ENCODE data around the gene SLC6A2. TPM values are rescaled to one million over a fixed set of nuclear protein-coding genes. Genes with fewer than 3 reads are reported as not detected.

SLC6A2 gene
- total and polyA plus RNA-seq, 7 donors, result 0.10 to 0.14 TPM; not detected in 5

DNA sequence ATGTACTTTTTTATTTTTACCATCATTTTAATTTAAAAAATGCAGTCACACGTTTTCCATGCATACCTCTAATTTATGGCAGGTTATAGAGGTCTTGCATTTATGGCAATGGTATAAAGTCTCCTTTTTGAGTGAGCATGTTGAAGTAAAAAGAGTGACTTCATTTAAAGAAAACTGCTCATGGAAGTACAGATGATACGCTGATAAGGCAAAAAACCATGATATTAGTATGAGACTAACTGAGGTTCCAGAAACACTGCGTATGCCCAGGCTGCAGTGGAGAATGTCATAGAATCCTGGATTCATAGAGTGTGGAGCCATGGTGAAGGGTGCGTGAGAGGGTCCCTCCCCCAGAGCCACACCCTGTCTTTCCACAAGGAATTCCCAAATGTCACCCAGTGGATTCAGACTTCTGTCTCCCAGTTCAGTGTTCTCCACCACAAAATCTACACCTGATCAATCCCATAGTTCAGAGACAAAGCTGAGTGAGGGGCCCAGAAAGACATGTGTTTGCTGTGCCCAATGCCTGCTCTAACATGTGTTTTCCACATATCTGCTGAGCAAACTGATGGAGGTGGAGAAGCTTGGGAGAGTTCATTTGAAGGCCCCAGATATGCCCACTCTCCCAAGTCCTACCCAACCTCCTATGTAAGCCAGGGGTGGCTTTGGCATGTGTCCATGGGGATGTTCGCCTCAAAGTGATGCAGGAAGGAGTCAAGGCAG lies 69.4 kb downstream of the SLC6A2 start:
- no peak for DNase-seq
- no peak overlapping the region for H3K27ac ChIP-seq
- WGBS, 2 donors, result 68 to 70% methylated on average over 5 of the region's 5 CpGs
- no peaks in the 10 kb centered on the region for H3K36me3 ChIP-seq
- no peaks in the 10 kb centered on the region for H3K4me1 ChIP-seq
- no peaks in the 10 kb centered on the region for H3K27me3 ChIP-seq
- intact Hi-C loops (cut with DNase I), result no loop called here
- TF ChIP-seq POLR2A (IDR thresholded peaks at IDR 0.05) (no peak), CTCF (IDR thresholded peaks at IDR 0.05) (no peak), EP300 (IDR thresholded peaks at IDR 0.05) (no peak), POLR2AphosphoS5 (IDR thresholded peaks at IDR 0.05) (no peak)
- H3K4me3 ChIP-seq, result no peak overlapping the region
- no peaks in the 10 kb centered on the region for H3K9me3 ChIP-seq

DNA sequence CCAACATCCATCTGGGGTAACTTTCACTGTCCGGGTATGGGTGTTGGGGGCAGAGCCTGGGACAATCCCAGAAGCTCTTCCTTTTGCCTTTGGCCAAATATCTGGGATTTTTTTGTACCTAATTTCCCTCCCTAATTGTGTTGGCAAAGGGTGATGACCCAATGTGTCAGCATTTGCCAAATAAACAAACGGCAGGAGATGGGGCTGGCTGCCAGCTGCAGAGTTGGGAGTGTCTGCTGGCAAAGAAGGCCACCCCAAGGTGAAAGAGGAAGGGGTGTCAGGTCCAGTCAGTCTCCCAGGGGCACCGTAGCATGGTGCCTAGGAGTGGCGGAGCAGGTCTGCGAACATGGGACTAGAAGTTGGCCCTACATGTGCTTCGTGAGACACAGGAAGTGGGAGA lies 73.0 kb downstream of the SLC6A2 start:
- Histone ChIP-seq H3K9me3 (no peaks in the 10 kb centered on the region), H3K4me3 (no peak overlapping the region), H3K27ac (no peak overlapping the region), H3K36me3 (no peaks in the 10 kb centered on the region), H3K27me3 (no peaks in the 10 kb centered on the region), H3K4me1 (no peaks in the 10 kb centered on the region)
- no peak for TF ChIP-seq EP300 (IDR thresholded peaks at IDR 0.05)
- no peak for TF ChIP-seq POLR2A (IDR thresholded peaks at IDR 0.05)
- no peak for TF ChIP-seq POLR2AphosphoS5 (IDR thresholded peaks at IDR 0.05)
- TF ChIP-seq CTCF (IDR thresholded peaks at IDR 0.05), result no peak
- intact Hi-C loops (cut with DNase I), result no loop called here
- no peak for DNase-seq
- whole genome bisulfite sequencing, 2 donors, result 59 to 76% methylated on average over 6 of the region's 6 CpGs

DNA sequence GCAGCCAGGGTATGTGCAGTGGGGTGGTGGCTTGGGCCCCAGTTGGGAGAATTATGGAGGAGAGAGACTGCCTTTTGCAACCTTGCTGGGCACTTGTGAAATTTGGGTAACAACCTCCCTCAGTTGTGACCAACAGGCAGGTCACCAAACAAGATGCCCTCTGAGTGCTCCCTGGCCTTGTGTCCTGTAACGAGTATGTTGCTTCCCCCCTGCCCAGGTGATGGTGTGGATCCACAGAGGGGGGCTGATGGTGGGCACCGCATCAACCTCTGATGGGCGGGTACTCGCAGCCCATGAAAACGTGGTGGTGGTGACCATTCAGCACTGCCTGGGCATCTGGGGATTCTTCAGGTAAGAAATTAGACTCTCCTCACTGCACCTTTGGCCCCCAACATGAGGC lies 74.3 kb downstream of the SLC6A2 start:
- Histone ChIP-seq H3K9me3 (no peaks in the 10 kb centered on the region), H3K27ac (no peak overlapping the region), H3K36me3 (no peaks in the 10 kb centered on the region), H3K27me3 (no peaks in the 10 kb centered on the region), H3K4me1 (no peaks in the 10 kb centered on the region), H3K4me3 (no peak overlapping the region)
- intact Hi-C loops (cut with DNase I), result no loop called here
- WGBS, 2 donors, result 72 to 88% methylated on average over 5 of the region's 5 CpGs
- TF ChIP-seq POLR2AphosphoS5 (IDR thresholded peaks at IDR 0.05) (no peak), CTCF (IDR thresholded peaks at IDR 0.05) (no peak), EP300 (IDR thresholded peaks at IDR 0.05) (no peak), POLR2A (IDR thresholded peaks at IDR 0.05) (no peak)
- DNase-seq, result no peak

DNA sequence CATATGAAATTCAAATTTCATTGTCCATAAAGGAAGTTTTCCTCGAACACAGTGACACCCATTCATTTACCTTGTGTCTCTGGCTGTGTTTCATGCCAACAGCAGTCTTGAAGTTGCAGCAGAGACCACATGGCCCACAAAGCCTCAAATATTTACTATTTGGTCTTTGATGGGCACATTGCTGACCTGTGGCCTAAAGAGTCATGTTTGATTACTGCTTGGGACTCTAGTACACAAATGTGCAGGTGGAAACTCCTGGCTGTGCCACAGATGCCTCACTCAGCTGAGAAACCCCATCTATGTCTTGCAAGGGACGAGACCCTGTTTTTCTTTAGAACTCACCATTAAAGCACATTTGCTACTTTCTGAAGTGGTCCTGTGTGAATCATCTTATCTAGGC lies 76.7 kb downstream of the SLC6A2 start:
- WGBS, 2 donors, result 42 to 64% methylated on average over 2 of the region's 2 CpGs
- no peak overlapping the region for H3K4me3 ChIP-seq
- intact Hi-C loops (cut with DNase I), result no loop called here
- no peak for TF ChIP-seq POLR2A (IDR thresholded peaks at IDR 0.05)
- TF ChIP-seq CTCF (IDR thresholded peaks at IDR 0.05), result no peak
- no peak for TF ChIP-seq EP300 (IDR thresholded peaks at IDR 0.05)
- no peak for TF ChIP-seq POLR2AphosphoS5 (IDR thresholded peaks at IDR 0.05)
- H3K27ac ChIP-seq, result no peak overlapping the region
- H3K4me1 ChIP-seq, result no peaks in the 10 kb centered on the region
- no peaks in the 10 kb centered on the region for H3K36me3 ChIP-seq
- no peaks in the 10 kb centered on the region for H3K27me3 ChIP-seq
- DNase-seq, result no peak
- H3K9me3 ChIP-seq, result no peaks in the 10 kb centered on the region

- intact Hi-C loops (cut with DNase I), result no loop called here
- H3K9me3 ChIP-seq, result no peaks in the 10 kb centered on the region
- H3K27ac ChIP-seq, result no peak overlapping the region
- WGBS, 2 donors, result 77 to 88% methylated on average over 2 of the region's 2 CpGs
- TF ChIP-seq POLR2A (IDR thresholded peaks at IDR 0.05) (no peak), POLR2AphosphoS5 (IDR thresholded peaks at IDR 0.05) (no peak), CTCF (IDR thresholded peaks at IDR 0.05) (no peak), EP300 (IDR thresholded peaks at IDR 0.05) (no peak)
- no peaks in the 10 kb centered on the region for H3K27me3 ChIP-seq
- H3K36me3 ChIP-seq, result no peaks in the 10 kb centered on the region
- H3K4me1 ChIP-seq, result no peaks in the 10 kb centered on the region
- no peak overlapping the region for H3K4me3 ChIP-seq
- DNase-seq, result no peak
Observed at GRCh38 chr16:55734665-55735064, 78.9 kb downstream of the SLC6A2 start.
